Measurements from ENCODE around the gene SH3GL2.

Gene SH3GL2

GRCh38 chr9:17631396-17631795 lies 52.5 kb downstream of the SH3GL2 start:
- no peak for DNase-seq (ENCODE audit: insufficient read length)
- no peak for TF ChIP-seq POLR2AphosphoS5 (IDR thresholded peaks at IDR 0.05; ENCODE audit: low read depth, low read length)
- FAIRE-seq: no peak

- TF ChIP-seq TAF1 (IDR thresholded peaks at IDR 0.05; ENCODE audit: borderline replicate concordance, low read depth, low read length): no peak
- TF ChIP-seq POLR2AphosphoS5 (IDR thresholded peaks at IDR 0.05; ENCODE audit: low read depth, low read length): no peak
- TF ChIP-seq POLR2A (IDR thresholded peaks at IDR 0.05; ENCODE audit: low read depth, low read length): no peak
- no peak for DNase-seq (ENCODE audit: insufficient read length)
- no peak for FAIRE-seq
Measured at GRCh38 chr9:17632994-17633393, 54.1 kb downstream of the SH3GL2 start.

GRCh38 chr9:17635115-17635890 lies 56.4 kb downstream of the SH3GL2 start:
- no peak for TF ChIP-seq POLR2AphosphoS5 (IDR thresholded peaks at IDR 0.05; ENCODE audit: low read depth, low read length)
- DNase-seq (ENCODE audit: insufficient read length): no peak
- FAIRE-seq: no peak

- FAIRE-seq (no peak), DNase-seq (ENCODE audit: insufficient read length) (no peak)
- TF ChIP-seq POLR2AphosphoS5 (IDR thresholded peaks at IDR 0.05; ENCODE audit: low read depth, low read length): no peak
- no peak for TF ChIP-seq TAF1 (IDR thresholded peaks at IDR 0.05; ENCODE audit: borderline replicate concordance, low read depth, low read length)
- TF ChIP-seq POLR2A (IDR thresholded peaks at IDR 0.05; ENCODE audit: low read depth, low read length): no peak
Measured at GRCh38 chr9:17636349-17636748, 57.5 kb downstream of the SH3GL2 start.

GRCh38 chr9:17636821-17637220 lies 58.0 kb downstream of the SH3GL2 start:
- DNase-seq (ENCODE audit: insufficient read length): no peak
- no peak for FAIRE-seq
- no peak for TF ChIP-seq TAF1 (IDR thresholded peaks at IDR 0.05; ENCODE audit: borderline replicate concordance, low read depth, low read length)
- no peak for TF ChIP-seq POLR2A (IDR thresholded peaks at IDR 0.05; ENCODE audit: low read depth, low read length)
- TF ChIP-seq POLR2AphosphoS5 (IDR thresholded peaks at IDR 0.05; ENCODE audit: low read depth, low read length): no peak

GRCh38 chr9:17637229-17637628 lies 58.4 kb downstream of the SH3GL2 start:
- FAIRE-seq (no peak), DNase-seq (ENCODE audit: insufficient read length) (no peak)
- TF ChIP-seq POLR2AphosphoS5 (IDR thresholded peaks at IDR 0.05; ENCODE audit: low read depth, low read length) (no peak), TAF1 (IDR thresholded peaks at IDR 0.05; ENCODE audit: borderline replicate concordance, low read depth, low read length) (no peak), POLR2A (IDR thresholded peaks at IDR 0.05; ENCODE audit: low read depth, low read length) (no peak)

GRCh38 chr9:17648516-17648915 lies 69.7 kb downstream of the SH3GL2 start:
- FAIRE-seq: no peak
- no peak for TF ChIP-seq POLR2A (IDR thresholded peaks at IDR 0.05; ENCODE audit: low read depth, low read length)
- DNase-seq (ENCODE audit: insufficient read length): no peak

GRCh38 chr9:17651725-17652124 lies 72.9 kb downstream of the SH3GL2 start:
- TF ChIP-seq TAF1 (IDR thresholded peaks at IDR 0.05; ENCODE audit: borderline replicate concordance, low read depth, low read length) (no peak), POLR2A (IDR thresholded peaks at IDR 0.05; ENCODE audit: low read depth, low read length) (no peak), POLR2AphosphoS5 (IDR thresholded peaks at IDR 0.05; ENCODE audit: low read depth, low read length) (no peak)
- FAIRE-seq: no peak

GRCh38 chr9:17653947-17654465 lies 75.1 kb downstream of the SH3GL2 start:
- FAIRE-seq: no peak

More at GRCh38 chr9:17651725-17652124, 72.9 kb downstream of the SH3GL2 start:
- no peak for DNase-seq (ENCODE audit: insufficient read length)

GRCh38 chr9:17656889-17657288 lies 78.0 kb downstream of the SH3GL2 start:
- no peak for TF ChIP-seq POLR2AphosphoS5 (IDR thresholded peaks at IDR 0.05; ENCODE audit: low read depth, low read length)
- no peak for TF ChIP-seq TAF1 (IDR thresholded peaks at IDR 0.05; ENCODE audit: borderline replicate concordance, low read depth, low read length)
- TF ChIP-seq POLR2A (IDR thresholded peaks at IDR 0.05; ENCODE audit: low read depth, low read length): no peak
- DNase-seq (ENCODE audit: insufficient read length): no peak
- no peak for FAIRE-seq

More at GRCh38 chr9:17653947-17654465, 75.1 kb downstream of the SH3GL2 start:
- TF ChIP-seq POLR2AphosphoS5 (IDR thresholded peaks at IDR 0.05; ENCODE audit: low read depth, low read length): no peak
- no peak for TF ChIP-seq POLR2A (IDR thresholded peaks at IDR 0.05; ENCODE audit: low read depth, low read length)
- no peak for TF ChIP-seq TAF1 (IDR thresholded peaks at IDR 0.05; ENCODE audit: borderline replicate concordance, low read depth, low read length)
- no peak for DNase-seq (ENCODE audit: insufficient read length)

GRCh38 chr9:17658237-17658636 lies 79.4 kb downstream of the SH3GL2 start:
- no peak for DNase-seq (ENCODE audit: insufficient read length)
- no peak for TF ChIP-seq POLR2AphosphoS5 (IDR thresholded peaks at IDR 0.05; ENCODE audit: low read depth, low read length)
- TF ChIP-seq TAF1 (IDR thresholded peaks at IDR 0.05; ENCODE audit: borderline replicate concordance, low read depth, low read length): no peak
- TF ChIP-seq POLR2A (IDR thresholded peaks at IDR 0.05; ENCODE audit: low read depth, low read length): no peak

GRCh38 chr9:17660158-17660557 lies 81.3 kb downstream of the SH3GL2 start:
- FAIRE-seq (no peak), DNase-seq (ENCODE audit: insufficient read length) (no peak)
- TF ChIP-seq POLR2A (IDR thresholded peaks at IDR 0.05; ENCODE audit: low read depth, low read length) (no peak), TAF1 (IDR thresholded peaks at IDR 0.05; ENCODE audit: borderline replicate concordance, low read depth, low read length) (no peak), POLR2AphosphoS5 (IDR thresholded peaks at IDR 0.05; ENCODE audit: low read depth, low read length) (no peak)

More at GRCh38 chr9:17658237-17658636, 79.4 kb downstream of the SH3GL2 start:
- no peak for FAIRE-seq
